Measurements from ENCODE around the gene FOXN3.

FOXN3 gene

GRCh38 chr14:89129570-89129969 is 287.5 kb downstream of the FOXN3 start:
- Histone ChIP-seq H3K9me3 (ENCODE audit: low read depth, low read length) (no peaks in the 10 kb centered on the region), H3K4me3 (no peak overlapping the region), H3K27ac (no peak overlapping the region), H3K9ac (ENCODE audit: insufficient read length) (no peak overlapping the region), H3K36me3 (ENCODE audit: insufficient read depth, low read length) (no peaks in the 10 kb centered on the region)
- DNase-seq (ENCODE audit: low read depth, low spot score), result no peak
- TF ChIP-seq EZH2 (IDR thresholded peaks at IDR 0.05) (no peak), FOXP2 (optimal IDR thresholded peaks at IDR 0.05; ENCODE audit: control extremely low read depth, extremely low read length, insufficient read depth) (no peak), POLR2AphosphoS5 (IDR thresholded peaks at IDR 0.05; ENCODE audit: borderline replicate concordance, low read depth, low read length) (no peak)

GRCh38 chr14:89128311-89129026 is 288.6 kb downstream of the FOXN3 start:
- no peaks in the 10 kb centered on the region for H3K36me3 ChIP-seq (ENCODE audit: insufficient read depth, low read length)
- no peaks in the 10 kb centered on the region for H3K9me3 ChIP-seq (ENCODE audit: low read depth, low read length)

GRCh38 chr14:89126461-89126860 is 290.6 kb downstream of the FOXN3 start:
- H3K4me3 ChIP-seq, result no peak overlapping the region
- no peak overlapping the region for H3K9ac ChIP-seq (ENCODE audit: insufficient read length)
- H3K9me3 ChIP-seq (ENCODE audit: low read depth, low read length), result no peaks in the 10 kb centered on the region
- DNase-seq (ENCODE audit: low read depth, low spot score), result no peak
- no peaks in the 10 kb centered on the region for H3K36me3 ChIP-seq (ENCODE audit: insufficient read depth, low read length)
- no peak overlapping the region for H3K27ac ChIP-seq
- no peak for TF ChIP-seq POLR2AphosphoS5 (IDR thresholded peaks at IDR 0.05; ENCODE audit: borderline replicate concordance, low read depth, low read length)
- no peak for TF ChIP-seq FOXP2 (optimal IDR thresholded peaks at IDR 0.05; ENCODE audit: control extremely low read depth, extremely low read length, insufficient read depth)

More at GRCh38 chr14:89128311-89129026, 288.6 kb downstream of the FOXN3 start:
- Histone ChIP-seq H3K9ac (ENCODE audit: insufficient read length) (no peak overlapping the region), H3K4me3 (no peak overlapping the region), H3K27ac (no peak overlapping the region)
- no peak for DNase-seq (ENCODE audit: low read depth, low spot score)
- TF ChIP-seq POLR2AphosphoS5 (IDR thresholded peaks at IDR 0.05; ENCODE audit: borderline replicate concordance, low read depth, low read length) (no peak), EZH2 (IDR thresholded peaks at IDR 0.05) (no peak), FOXP2 (optimal IDR thresholded peaks at IDR 0.05; ENCODE audit: control extremely low read depth, extremely low read length, insufficient read depth) (no peak)

- Histone ChIP-seq H3K9ac (ENCODE audit: insufficient read length) (no peak overlapping the region), H3K36me3 (ENCODE audit: insufficient read depth, low read length) (no peaks in the 10 kb centered on the region), H3K4me3 (no peak overlapping the region), H3K9me3 (ENCODE audit: low read depth, low read length) (no peaks in the 10 kb centered on the region), H3K27ac (no peak overlapping the region)
- TF ChIP-seq POLR2AphosphoS5 (IDR thresholded peaks at IDR 0.05; ENCODE audit: borderline replicate concordance, low read depth, low read length), result no peak
- TF ChIP-seq FOXP2 (optimal IDR thresholded peaks at IDR 0.05; ENCODE audit: control extremely low read depth, extremely low read length, insufficient read depth), result no peak
- no peak for TF ChIP-seq EZH2 (IDR thresholded peaks at IDR 0.05)
- DNase-seq (ENCODE audit: low read depth, low spot score), result no peak
These were observed 291.8 kb downstream of the FOXN3 start for GRCh38 chr14:89125216-89125615.

GRCh38 chr14:89123851-89124250 is 293.2 kb downstream of the FOXN3 start:
- no peak overlapping the region for H3K9ac ChIP-seq (ENCODE audit: insufficient read length)
- no peak for DNase-seq (ENCODE audit: low read depth, low spot score)
- TF ChIP-seq FOXP2 (optimal IDR thresholded peaks at IDR 0.05; ENCODE audit: control extremely low read depth, extremely low read length, insufficient read depth) (no peak), POLR2AphosphoS5 (IDR thresholded peaks at IDR 0.05; ENCODE audit: borderline replicate concordance, low read depth, low read length) (no peak), EZH2 (IDR thresholded peaks at IDR 0.05) (no peak)
- no peak overlapping the region for H3K4me3 ChIP-seq
- no peaks in the 10 kb centered on the region for H3K36me3 ChIP-seq (ENCODE audit: insufficient read depth, low read length)
- H3K9me3 ChIP-seq (ENCODE audit: low read depth, low read length), result no peaks in the 10 kb centered on the region
- H3K27ac ChIP-seq, result no peak overlapping the region

GRCh38 chr14:89123215-89123614 is 293.8 kb downstream of the FOXN3 start:
- Histone ChIP-seq H3K9me3 (ENCODE audit: low read depth, low read length) (no peaks in the 10 kb centered on the region), H3K9ac (ENCODE audit: insufficient read length) (no peak overlapping the region), H3K27ac (no peak overlapping the region), H3K36me3 (ENCODE audit: insufficient read depth, low read length) (no peaks in the 10 kb centered on the region), H3K4me3 (no peak overlapping the region)
- TF ChIP-seq EZH2 (IDR thresholded peaks at IDR 0.05), result no peak
- no peak for TF ChIP-seq FOXP2 (optimal IDR thresholded peaks at IDR 0.05; ENCODE audit: control extremely low read depth, extremely low read length, insufficient read depth)
- DNase-seq (ENCODE audit: low read depth, low spot score), result no peak

- no peak for DNase-seq (ENCODE audit: low read depth, low spot score)
- no peak for TF ChIP-seq POLR2AphosphoS5 (IDR thresholded peaks at IDR 0.05; ENCODE audit: borderline replicate concordance, low read depth, low read length)
- no peak for TF ChIP-seq FOXP2 (optimal IDR thresholded peaks at IDR 0.05; ENCODE audit: control extremely low read depth, extremely low read length, insufficient read depth)
- TF ChIP-seq EZH2 (IDR thresholded peaks at IDR 0.05), result no peak
- no peak overlapping the region for H3K4me3 ChIP-seq
- H3K36me3 ChIP-seq (ENCODE audit: insufficient read depth, low read length), result no peaks in the 10 kb centered on the region
- H3K9me3 ChIP-seq (ENCODE audit: low read depth, low read length), result no peaks in the 10 kb centered on the region
- H3K27ac ChIP-seq, result no peak overlapping the region
- H3K9ac ChIP-seq (ENCODE audit: insufficient read length), result no peak overlapping the region
These were observed 294.9 kb downstream of the FOXN3 start for GRCh38 chr14:89121968-89122620.

- TF ChIP-seq FOXP2 (optimal IDR thresholded peaks at IDR 0.05; ENCODE audit: control extremely low read depth, extremely low read length, insufficient read depth) (no peak), POLR2AphosphoS5 (IDR thresholded peaks at IDR 0.05; ENCODE audit: borderline replicate concordance, low read depth, low read length) (no peak), EZH2 (IDR thresholded peaks at IDR 0.05) (no peak)
These were observed 300.0 kb downstream of the FOXN3 start for GRCh38 chr14:89117012-89117411.

More at GRCh38 chr14:89117012-89117411, 300.0 kb downstream of the FOXN3 start:
- no peak overlapping the region for H3K27ac ChIP-seq
- no peak overlapping the region for H3K9ac ChIP-seq (ENCODE audit: insufficient read length)
- no peak for DNase-seq (ENCODE audit: low read depth, low spot score)
- H3K9me3 ChIP-seq (ENCODE audit: low read depth, low read length), result no peaks in the 10 kb centered on the region
- no peak overlapping the region for H3K4me3 ChIP-seq
- H3K36me3 ChIP-seq (ENCODE audit: insufficient read depth, low read length), result no peaks in the 10 kb centered on the region

All from SK-N-MC (cell line).